H9 (cell line): Measurements from ENCODE around the gene HELT. TPM values are rescaled to one million over a fixed set of nuclear protein-coding genes. Genes with fewer than 3 reads are reported as not detected.

Experiments
- DNase-seq: peaks from one replicate; pipeline ENCODE4 v3.0.0-alpha.2; 2017
- H2AFZ ChIP-seq: one replicate; pipeline ENCODE4 v1.6.1; 2013; ENCODE audit warnings: mild to moderate bottlenecking, low read length, control low read depth, moderate library complexity
- H2AK5ac ChIP-seq: 2 replicates; pipeline ENCODE4 v1.6.1; 2013; ENCODE audit warnings: low read length, control low read depth, mixed read lengths; ENCODE audit not compliant: insufficient read length
- H2BK120ac ChIP-seq: one replicate; pipeline ENCODE4 v1.6.1; 2013; ENCODE audit warnings: low read depth, mild to moderate bottlenecking, low read length, control low read depth, inconsistent platforms; ENCODE audit not compliant: poor library complexity, severe bottlenecking
- H2BK12ac ChIP-seq: 2 replicates; pipeline ENCODE4 v1.6.1; 2013; ENCODE audit warnings: low read length, control low read depth, mixed read lengths, low read depth; ENCODE audit not compliant: insufficient read length
- H2BK15ac ChIP-seq: 2 replicates; pipeline ENCODE4 v1.6.1; 2013; ENCODE audit warnings: low read depth, low read length, control low read depth
- H2BK20ac ChIP-seq: one replicate; pipeline ENCODE4 v1.6.1; 2013; ENCODE audit warnings: low read depth, mild to moderate bottlenecking, low read length, control low read depth, inconsistent platforms; ENCODE audit not compliant: poor library complexity, severe bottlenecking
- H2BK5ac ChIP-seq: 2 replicates; pipeline ENCODE4 v1.6.1; 2013; ENCODE audit warnings: low read length, control low read depth, mixed read lengths; ENCODE audit not compliant: insufficient read length
- H3K14ac ChIP-seq: 2 replicates; pipeline ENCODE4 v1.6.1; 2013; ENCODE audit warnings: low read length, control low read depth; ENCODE audit not compliant: insufficient read depth
- H3K18ac ChIP-seq: 2 replicates; pipeline ENCODE4 v1.6.1; 2013; ENCODE audit warnings: low read depth, mild to moderate bottlenecking, mixed read lengths, low read length, control low read depth; ENCODE audit not compliant: insufficient read length
- H3K23ac ChIP-seq: 2 replicates; pipeline ENCODE4 v1.6.1; 2013; ENCODE audit warnings: low read length, control low read depth, mixed read lengths, low read depth; ENCODE audit not compliant: insufficient read length
- H3K23me2 ChIP-seq: 2 replicates; pipeline ENCODE4 v1.6.1; 2013; ENCODE audit warnings: low read depth, mild to moderate bottlenecking, mixed read lengths, low read length, control low read depth; ENCODE audit not compliant: insufficient read length, poor library complexity, severe bottlenecking
- H3K27ac ChIP-seq: 2 replicates; pipeline ENCODE4 v1.5.1; 2013; ENCODE audit warnings: low read length, control low read depth, mixed read lengths, low read depth; ENCODE audit not compliant: insufficient read length
- H3K27me3 ChIP-seq: 2 replicates; pipeline ENCODE4 v1.6.1; 2013; ENCODE audit warnings: low read length, control low read depth, inconsistent platforms; ENCODE audit not compliant: insufficient read depth
- H3K4ac ChIP-seq: 2 replicates; pipeline ENCODE4 v1.6.1; 2013; ENCODE audit warnings: low read depth, mild to moderate bottlenecking, control low read depth, inconsistent platforms, low read length, moderate library complexity
- H3K4me1 ChIP-seq: 2 replicates; pipeline ENCODE4 v1.6.1; 2013; ENCODE audit warnings: low read length, control low read depth, inconsistent platforms; ENCODE audit not compliant: insufficient read depth
- H3K4me2 ChIP-seq: 2 replicates; pipeline ENCODE4 v1.6.1; 2013; ENCODE audit warnings: low read length, control low read depth, mixed read lengths; ENCODE audit not compliant: insufficient read length, insufficient read depth
- H3K56ac ChIP-seq: 2 replicates; pipeline ENCODE4 v1.6.1; 2013; ENCODE audit warnings: low read depth, mild to moderate bottlenecking, mixed read lengths, low read length, control low read depth; ENCODE audit not compliant: insufficient read length
- H3K79me1 ChIP-seq: 2 replicates; pipeline ENCODE4 v1.6.1; 2013; ENCODE audit warnings: low read depth, mild to moderate bottlenecking, moderate library complexity, low read length, control low read depth, inconsistent platforms; ENCODE audit not compliant: insufficient read depth, poor library complexity, severe bottlenecking
- H3K79me2 ChIP-seq: 2 replicates; pipeline ENCODE4 v1.6.1; 2013; ENCODE audit warnings: low read length, control low read depth, inconsistent platforms; ENCODE audit not compliant: insufficient read depth
- H3K9ac ChIP-seq: 2 replicates; pipeline ENCODE4 v1.6.1; 2013; ENCODE audit warnings: low read length, control low read depth, mixed read lengths; ENCODE audit not compliant: insufficient read length; ENCODE audit errors: extremely low read depth
- H3K9me3 ChIP-seq: one replicate; pipeline ENCODE4 v1.6.1; 2013; ENCODE audit warnings: low read depth, low read length, inconsistent platforms; ENCODE audit not compliant: control insufficient read depth
- H3T11ph ChIP-seq: one replicate; pipeline ENCODE4 v1.6.1; 2013; ENCODE audit warnings: mild to moderate bottlenecking, low read length, control low read depth, inconsistent platforms
- H4K20me1 ChIP-seq: one replicate; pipeline ENCODE4 v1.6.1; 2013; ENCODE audit not compliant: control insufficient read depth, insufficient read length, insufficient read depth
- H4K5ac ChIP-seq: 2 replicates; pipeline ENCODE4 v1.6.1; 2013; ENCODE audit warnings: low read depth, mild to moderate bottlenecking, mixed read lengths, low read length, control low read depth; ENCODE audit not compliant: insufficient read length
- H4K8ac ChIP-seq: replicated peaks from 2 replicates; pipeline ENCODE4 v1.6.1; 2013; ENCODE audit warnings: low read length, control low read depth, mixed read lengths, low read depth; ENCODE audit not compliant: insufficient read length
- H4K91ac ChIP-seq: 2 replicates; pipeline ENCODE4 v1.6.1; 2013; ENCODE audit warnings: low read depth, mild to moderate bottlenecking, moderate library complexity, mixed read lengths, low read length, control low read depth; ENCODE audit not compliant: insufficient read length
- H3K27ac Mint-ChIP-seq, 3 experiments: 2 replicates in 2 of 3; 3 replicates in 1 of 3; pipeline ENCODE4 v1.8.0; 2020 to 2021; ENCODE audit warnings: mixed read lengths in 3 of 3, mild to moderate bottlenecking in 1 of 3, moderate library complexity in 1 of 3
- H3K27me3 Mint-ChIP-seq: 2 replicates; pipeline ENCODE4 v1.8.0; 2021; ENCODE audit warnings: low read depth, mild to moderate bottlenecking, moderate library complexity, mixed read lengths
- H3K36me3 Mint-ChIP-seq, 3 experiments: 2 replicates in 2 of 3; 3 replicates in 1 of 3; pipeline ENCODE4 v1.8.0; 2020 to 2021; ENCODE audit warnings: low read depth in 3 of 3, mixed read lengths in 3 of 3; ENCODE audit not compliant: insufficient read depth in 1 of 3
- H3K4me1 Mint-ChIP-seq, 2 experiments: 2 replicates each; pipeline ENCODE4 v1.8.0; 2020; ENCODE audit warnings: mixed read lengths in 2 of 2
- H3K4me3 Mint-ChIP-seq, 2 experiments: 2 replicates in 1 of 2; 3 replicates in 1 of 2; pipeline ENCODE4 v1.8.0; 2020 to 2021; ENCODE audit warnings: mild to moderate bottlenecking in 2 of 2, mixed read lengths in 2 of 2, moderate library complexity in 1 of 2
- H3K9me3 Mint-ChIP-seq, 2 experiments: 2 replicates in 1 of 2; 3 replicates in 1 of 2; pipeline ENCODE4 v1.8.0; 2020; ENCODE audit warnings: mild to moderate bottlenecking in 2 of 2, mixed read lengths in 2 of 2, moderate library complexity in 1 of 2
- WGBS: extraction: QIAGEN DNeasy Blood & Tissue Kit; methylation state at CpG from one replicate; pipeline ENCODE4 v1.1.7; 2013; ENCODE audit warnings: missing lambda C conversion rate, low lambda C conversion rate, mixed read lengths; ENCODE audit not compliant: insufficient read length; ENCODE audit errors: extremely low coverage; 5-methylcytosine and 5-hydroxymethylcytosine counted together
- total RNA-seq: library from RNA; stranded (reverse); gene quantifications from 2 replicates; pipeline ENCODE4 v1.2.1, GENCODE V29; 2021
- TF ChIP-seq, protein P1 (sequence below): fragments of 200-600 bp; sonication (generic); conservative IDR thresholded peaks from 3 replicates; pipeline ENCODE4 v1.8.0; 2021; ENCODE audit warnings: antibody characterized with exemption, mild to moderate bottlenecking

Gene HELT
- total RNA-seq, 1 experiment from 2014 or later: not detected

- Mint-ChIP-seq H3K27me3 (peaks cover 60% of the 10 kb centered on the region), H3K4me3 (no peak overlapping the region; a peak in 1 of 5 replicates), H3K4me1 (peaks cover 14 to 16% of the 10 kb centered on the region in 2 experiments), H3K27ac (no peak overlapping the region), H3K9me3 (no peaks in the 10 kb centered on the region; a peak in 2 of 5 replicates), H3K36me3 (no peaks in the 10 kb centered on the region)
- H2BK15ac ChIP-seq: no peak overlapping the region
- H2AK5ac ChIP-seq: no peak overlapping the region
- no peak for DNase-seq
- no peak overlapping the region for H3K4ac ChIP-seq
- no peak overlapping the region for H3T11ph ChIP-seq
- H3K9me3 ChIP-seq: no peaks in the 10 kb centered on the region
- no peak overlapping the region for H2BK5ac ChIP-seq
- no peak overlapping the region for H3K4me2 ChIP-seq
- peaks cover 2% of the 10 kb centered on the region; the same call in 1 of the 2 replicates for H3K27me3 ChIP-seq
- no peak overlapping the region for H4K91ac ChIP-seq
- no peak overlapping the region for H3K23ac ChIP-seq
- H3K79me2 ChIP-seq: no peaks in the 10 kb centered on the region
- no peaks in the 10 kb centered on the region for H3K79me1 ChIP-seq
- H3K56ac ChIP-seq: no peak overlapping the region
- no peak overlapping the region for H4K8ac ChIP-seq
- H3K18ac ChIP-seq: no peak overlapping the region
- WGBS: no CpG with 5 or more reads among the region's 19 CpGs
- H2BK20ac ChIP-seq: no peak overlapping the region
- no peak overlapping the region for H2BK120ac ChIP-seq
- TF ChIP-seq, protein P1, sequence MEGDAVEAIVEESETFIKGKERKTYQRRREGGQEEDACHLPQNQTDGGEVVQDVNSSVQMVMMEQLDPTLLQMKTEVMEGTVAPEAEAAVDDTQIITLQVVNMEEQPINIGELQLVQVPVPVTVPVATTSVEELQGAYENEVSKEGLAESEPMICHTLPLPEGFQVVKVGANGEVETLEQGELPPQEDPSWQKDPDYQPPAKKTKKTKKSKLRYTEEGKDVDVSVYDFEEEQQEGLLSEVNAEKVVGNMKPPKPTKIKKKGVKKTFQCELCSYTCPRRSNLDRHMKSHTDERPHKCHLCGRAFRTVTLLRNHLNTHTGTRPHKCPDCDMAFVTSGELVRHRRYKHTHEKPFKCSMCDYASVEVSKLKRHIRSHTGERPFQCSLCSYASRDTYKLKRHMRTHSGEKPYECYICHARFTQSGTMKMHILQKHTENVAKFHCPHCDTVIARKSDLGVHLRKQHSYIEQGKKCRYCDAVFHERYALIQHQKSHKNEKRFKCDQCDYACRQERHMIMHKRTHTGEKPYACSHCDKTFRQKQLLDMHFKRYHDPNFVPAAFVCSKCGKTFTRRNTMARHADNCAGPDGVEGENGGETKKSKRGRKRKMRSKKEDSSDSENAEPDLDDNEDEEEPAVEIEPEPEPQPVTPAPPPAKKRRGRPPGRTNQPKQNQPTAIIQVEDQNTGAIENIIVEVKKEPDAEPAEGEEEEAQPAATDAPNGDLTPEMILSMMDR: no peak
- no peaks in the 10 kb centered on the region; the same call in 1 of the 2 replicates for H3K4me1 ChIP-seq
- H3K9ac ChIP-seq: no peak overlapping the region
- no peak overlapping the region for H3K27ac ChIP-seq
- H4K20me1 ChIP-seq: no peaks in the 10 kb centered on the region
- no peak overlapping the region for H2AFZ ChIP-seq
- H3K23me2 ChIP-seq: no peaks in the 10 kb centered on the region
- no peak overlapping the region for H3K14ac ChIP-seq
- no peak overlapping the region for H4K5ac ChIP-seq
- no peak overlapping the region for H2BK12ac ChIP-seq
Observed at GRCh38 chr4:185003596-185004351, 14.5 kb upstream of the HELT start.
